ENCODE measurements around the gene PPP2R5A.

DNA sequence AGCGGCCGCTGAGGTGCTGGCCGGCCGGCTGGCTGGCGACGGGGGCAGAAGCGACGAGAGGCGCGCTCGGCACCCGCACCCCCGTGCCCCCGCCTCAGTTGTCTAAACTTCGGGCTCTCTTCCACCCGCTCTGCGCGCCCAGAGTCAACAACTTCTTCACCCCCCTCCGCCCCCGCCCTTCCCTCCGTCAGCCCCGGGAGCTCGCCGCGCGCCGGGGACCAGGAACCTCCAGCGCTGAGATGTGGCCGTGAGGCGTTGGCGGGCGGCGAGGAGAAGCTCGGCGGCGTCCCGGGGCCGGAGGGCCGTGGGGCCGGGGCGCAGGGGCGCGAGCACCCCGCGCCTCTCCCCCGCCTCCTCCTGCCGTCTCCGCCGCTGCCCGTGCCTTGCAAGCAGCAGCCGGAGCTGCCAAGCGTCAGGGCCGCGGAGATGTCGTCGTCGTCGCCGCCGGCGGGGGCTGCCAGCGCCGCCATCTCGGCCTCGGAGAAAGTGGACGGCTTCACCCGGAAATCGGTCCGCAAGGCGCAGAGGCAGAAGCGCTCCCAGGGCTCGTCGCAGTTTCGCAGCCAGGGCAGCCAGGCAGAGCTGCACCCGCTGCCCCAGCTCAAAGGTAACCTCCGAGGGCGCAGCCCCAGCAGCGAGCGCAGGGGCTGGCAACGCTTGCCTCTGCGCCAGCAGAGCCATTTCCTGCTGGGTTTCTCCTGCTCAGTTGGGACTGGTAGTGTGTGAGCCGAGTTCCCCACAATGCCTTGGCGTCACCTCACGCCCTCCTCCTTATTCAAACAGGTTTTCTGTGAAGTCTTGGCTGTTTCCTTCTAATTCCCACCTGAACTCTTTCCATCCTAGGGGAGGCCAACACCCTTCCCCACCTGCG, 710 bp downstream of the PPP2R5A start:
- no peak for TF ChIP-seq CHCHD3 (CRISPR knock-in tag; IDR thresholded peaks at IDR 0.05)
- TF ChIP-seq, protein P1, sequence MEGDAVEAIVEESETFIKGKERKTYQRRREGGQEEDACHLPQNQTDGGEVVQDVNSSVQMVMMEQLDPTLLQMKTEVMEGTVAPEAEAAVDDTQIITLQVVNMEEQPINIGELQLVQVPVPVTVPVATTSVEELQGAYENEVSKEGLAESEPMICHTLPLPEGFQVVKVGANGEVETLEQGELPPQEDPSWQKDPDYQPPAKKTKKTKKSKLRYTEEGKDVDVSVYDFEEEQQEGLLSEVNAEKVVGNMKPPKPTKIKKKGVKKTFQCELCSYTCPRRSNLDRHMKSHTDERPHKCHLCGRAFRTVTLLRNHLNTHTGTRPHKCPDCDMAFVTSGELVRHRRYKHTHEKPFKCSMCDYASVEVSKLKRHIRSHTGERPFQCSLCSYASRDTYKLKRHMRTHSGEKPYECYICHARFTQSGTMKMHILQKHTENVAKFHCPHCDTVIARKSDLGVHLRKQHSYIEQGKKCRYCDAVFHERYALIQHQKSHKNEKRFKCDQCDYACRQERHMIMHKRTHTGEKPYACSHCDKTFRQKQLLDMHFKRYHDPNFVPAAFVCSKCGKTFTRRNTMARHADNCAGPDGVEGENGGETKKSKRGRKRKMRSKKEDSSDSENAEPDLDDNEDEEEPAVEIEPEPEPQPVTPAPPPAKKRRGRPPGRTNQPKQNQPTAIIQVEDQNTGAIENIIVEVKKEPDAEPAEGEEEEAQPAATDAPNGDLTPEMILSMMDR (CRISPR knock-in tag; IDR thresholded peaks at IDR 0.05), result no peak
- TF ChIP-seq, protein P2, sequence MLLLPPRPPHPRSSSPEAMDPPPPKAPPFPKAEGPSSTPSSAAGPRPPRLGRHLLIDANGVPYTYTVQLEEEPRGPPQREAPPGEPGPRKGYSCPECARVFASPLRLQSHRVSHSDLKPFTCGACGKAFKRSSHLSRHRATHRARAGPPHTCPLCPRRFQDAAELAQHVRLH (CRISPR knock-in tag; IDR thresholded peaks at IDR 0.05; ENCODE audit: borderline replicate concordance, low read depth), result no peak
- TF ChIP-seq SRSF1 (optimal IDR thresholded peaks at IDR 0.05; ENCODE audit: low read depth, low read length), result no peak
- TF ChIP-seq ESRRA (CRISPR knock-in tag; IDR thresholded peaks at IDR 0.05; ENCODE audit: low read depth), result no peak
- no peak for TF ChIP-seq SMARCC2 (IDR thresholded peaks at IDR 0.05)
- peak; percentile 67 for TF ChIP-seq YY1 (IDR thresholded peaks at IDR 0.05; ENCODE audit: insufficient read depth, insufficient replicate concordance, low read depth, low read length)
- TF ChIP-seq, protein P3, sequence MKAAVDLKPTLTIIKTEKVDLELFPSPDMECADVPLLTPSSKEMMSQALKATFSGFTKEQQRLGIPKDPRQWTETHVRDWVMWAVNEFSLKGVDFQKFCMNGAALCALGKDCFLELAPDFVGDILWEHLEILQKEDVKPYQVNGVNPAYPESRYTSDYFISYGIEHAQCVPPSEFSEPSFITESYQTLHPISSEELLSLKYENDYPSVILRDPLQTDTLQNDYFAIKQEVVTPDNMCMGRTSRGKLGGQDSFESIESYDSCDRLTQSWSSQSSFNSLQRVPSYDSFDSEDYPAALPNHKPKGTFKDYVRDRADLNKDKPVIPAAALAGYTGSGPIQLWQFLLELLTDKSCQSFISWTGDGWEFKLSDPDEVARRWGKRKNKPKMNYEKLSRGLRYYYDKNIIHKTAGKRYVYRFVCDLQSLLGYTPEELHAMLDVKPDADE (CRISPR knock-in tag; IDR thresholded peaks at IDR 0.05), result no peak
- TF ChIP-seq, protein P4, sequence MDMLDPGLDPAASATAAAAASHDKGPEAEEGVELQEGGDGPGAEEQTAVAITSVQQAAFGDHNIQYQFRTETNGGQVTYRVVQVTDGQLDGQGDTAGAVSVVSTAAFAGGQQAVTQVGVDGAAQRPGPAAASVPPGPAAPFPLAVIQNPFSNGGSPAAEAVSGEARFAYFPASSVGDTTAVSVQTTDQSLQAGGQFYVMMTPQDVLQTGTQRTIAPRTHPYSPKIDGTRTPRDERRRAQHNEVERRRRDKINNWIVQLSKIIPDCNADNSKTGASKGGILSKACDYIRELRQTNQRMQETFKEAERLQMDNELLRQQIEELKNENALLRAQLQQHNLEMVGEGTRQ (IDR thresholded peaks at IDR 0.05; ENCODE audit: low read depth, low read length), result no peak
- TF ChIP-seq, protein P4 (CRISPR knock-in tag; IDR thresholded peaks at IDR 0.05; ENCODE audit: borderline replicate concordance), result no peak

Measured in HepG2 (cell line).